Germinal center (tissue), 1 donor: ENCODE measurements around the gene C1orf52.

Experiments used
- DNase-seq: peaks from one replicate; pipeline ENCODE4 v3.0.0; 2012; ENCODE audit warnings: mixed read lengths, low spot score

Gene C1orf52

GRCh38 chr1:85229574-85230097, 29.8 kb downstream of the C1orf52 start:
- no peak for DNase-seq

- DNase-seq, result no peak
Measured at GRCh38 chr1:85228972-85229371, 30.5 kb downstream of the C1orf52 start.

- DNase-seq, result no peak
Measured at GRCh38 chr1:85225624-85226380, 33.7 kb downstream of the C1orf52 start.

GRCh38 chr1:85224734-85225623, 34.5 kb downstream of the C1orf52 start:
- DNase-seq, result no peak

GRCh38 chr1:85224295-85224694, 35.2 kb downstream of the C1orf52 start:
- DNase-seq, result no peak

GRCh38 chr1:85223334-85223733, 36.1 kb downstream of the C1orf52 start:
- DNase-seq, result no peak

- no peak for DNase-seq
Measured at GRCh38 chr1:85220756-85221201, 38.7 kb downstream of the C1orf52 start.

- DNase-seq, result no peak
Measured at GRCh38 chr1:85219853-85220610, 39.4 kb downstream of the C1orf52 start.

GRCh38 chr1:85216697-85217096, 42.8 kb downstream of the C1orf52 start:
- no peak for DNase-seq

- no peak for DNase-seq
Measured at GRCh38 chr1:85214654-85215053, 44.8 kb downstream of the C1orf52 start.

- DNase-seq, result no peak
Measured at GRCh38 chr1:85208488-85208887, 51.0 kb downstream of the C1orf52 start.

- no peak for DNase-seq
Measured at GRCh38 chr1:85203573-85204171, 55.8 kb downstream of the C1orf52 start.

- DNase-seq, result no peak
Measured at GRCh38 chr1:85202864-85203255, 56.6 kb downstream of the C1orf52 start.

- no peak for DNase-seq
Measured at GRCh38 chr1:85202092-85202863, 57.2 kb downstream of the C1orf52 start.

- DNase-seq, result peak; percentile 63
Measured at GRCh38 chr1:85201340-85202091, 57.9 kb downstream of the C1orf52 start.

GRCh38 chr1:85200463-85201339, 58.8 kb downstream of the C1orf52 start, which contains the start of gene SYDE2:
TSS of gene SYDE2 (minus strand) at chr1:85201016. CDS start at chr1:85200996, 20 bp downstream.
- peak; percentile 57 for DNase-seq
